ENCODE results near the gene AIG1. TPM values are rescaled to one million over a fixed set of nuclear protein-coding genes. Genes with fewer than 3 reads are reported as not detected.

Gene AIG1
- total and polyA plus RNA-seq, 2 of the 13 experiments (the other 11 are each of a cell fraction or from before 2014, with no cell fraction given): 115 to 197 TPM

- no peaks in the 10 kb centered on the region for H4K20me1 ChIP-seq (ENCODE audit: insufficient read depth, low read length)
- TF ChIP-seq ETV6 (CRISPR knock-in tag; conservative IDR thresholded peaks at IDR 0.05): no peak
- TF ChIP-seq CHD2 (IDR thresholded peaks at IDR 0.05; ENCODE audit: low read depth, low read length): no peak
- no peak for TF ChIP-seq ZNF574 (CRISPR knock-in tag; IDR thresholded peaks at IDR 0.05)
- no peak for TF ChIP-seq HHEX (CRISPR knock-in tag; IDR thresholded peaks at IDR 0.05)
- TF ChIP-seq ZNF570 (CRISPR knock-in tag; IDR thresholded peaks at IDR 0.05; ENCODE audit: borderline replicate concordance): no peak
- no peak for TF ChIP-seq ZFYVE20 (CRISPR knock-in tag; IDR thresholded peaks at IDR 0.05; ENCODE audit: borderline replicate concordance, low read depth)
- TF ChIP-seq MZF1 (CRISPR knock-in tag; IDR thresholded peaks at IDR 0.05; ENCODE audit: borderline replicate concordance): no peak
- TF ChIP-seq, protein P1, sequence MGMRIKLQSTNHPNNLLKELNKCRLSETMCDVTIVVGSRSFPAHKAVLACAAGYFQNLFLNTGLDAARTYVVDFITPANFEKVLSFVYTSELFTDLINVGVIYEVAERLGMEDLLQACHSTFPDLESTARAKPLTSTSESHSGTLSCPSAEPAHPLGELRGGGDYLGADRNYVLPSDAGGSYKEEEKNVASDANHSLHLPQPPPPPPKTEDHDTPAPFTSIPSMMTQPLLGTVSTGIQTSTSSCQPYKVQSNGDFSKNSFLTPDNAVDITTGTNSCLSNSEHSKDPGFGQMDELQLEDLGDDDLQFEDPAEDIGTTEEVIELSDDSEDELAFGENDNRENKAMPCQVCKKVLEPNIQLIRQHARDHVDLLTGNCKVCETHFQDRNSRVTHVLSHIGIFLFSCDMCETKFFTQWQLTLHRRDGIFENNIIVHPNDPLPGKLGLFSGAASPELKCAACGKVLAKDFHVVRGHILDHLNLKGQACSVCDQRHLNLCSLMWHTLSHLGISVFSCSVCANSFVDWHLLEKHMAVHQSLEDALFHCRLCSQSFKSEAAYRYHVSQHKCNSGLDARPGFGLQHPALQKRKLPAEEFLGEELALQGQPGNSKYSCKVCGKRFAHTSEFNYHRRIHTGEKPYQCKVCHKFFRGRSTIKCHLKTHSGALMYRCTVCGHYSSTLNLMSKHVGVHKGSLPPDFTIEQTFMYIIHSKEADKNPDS (CRISPR knock-in tag; IDR thresholded peaks at IDR 0.05): no peak
- no peak for TF ChIP-seq ZNF652 (CRISPR knock-in tag; IDR thresholded peaks at IDR 0.05; ENCODE audit: borderline replicate concordance, low read depth)
- no peak for TF ChIP-seq ZNF879 (CRISPR knock-in tag; IDR thresholded peaks at IDR 0.05)
- no peak for TF ChIP-seq SMARCC2 (IDR thresholded peaks at IDR 0.05)
- no peak for TF ChIP-seq ZC3H13 (CRISPR knock-in tag; IDR thresholded peaks at IDR 0.05)
- TF ChIP-seq ZNF276 (CRISPR knock-in tag; IDR thresholded peaks at IDR 0.05; ENCODE audit: low read depth): no peak
- no peak for TF ChIP-seq ZNF589 (CRISPR knock-in tag; conservative IDR thresholded peaks at IDR 0.05)
- no peak overlapping the region for H2AFZ ChIP-seq (ENCODE audit: low read length)
- POLR2A ChIA-PET: interaction anchor here (1.6 to 2.2 kb wide), 2 partner anchors 163 to 164 kb away, joined by 3 to 6 read pairs; no protein-coding TSS in a partner anchor
- no peak overlapping the region for H3K27ac ChIP-seq (ENCODE audit: extremely low read length, insufficient read depth, low read length)
- TSS peak; percentile 68 for BruUV-seq (replicated peaks)
- ATAC-seq: no peak
- intact Hi-C loops (cut with micrococcal nuclease; ENCODE audit: unreplicated experiment): loop anchor here (5.0 kb wide), 2 partner anchors 162 to 188 kb away; partner anchors contain the start of gene AIG1
- H3K4me1 ChIP-seq (ENCODE audit: insufficient read depth, low read length): peaks cover 17% of the 10 kb centered on the region
- no peaks in the 10 kb centered on the region for H3K79me2 ChIP-seq (ENCODE audit: insufficient read depth, low read length)
- CTCF ChIA-PET (ENCODE audit: low intra/inter-chr PET ratio, low total read pairs): no interaction called here
- in situ Hi-C loops (cut with HindIII; ENCODE audit: extremely low pct_ligation_motif_present, low pct_unique_long_range_greater_than_20kb): no loop called here
- no peaks in the 10 kb centered on the region for H3K9me3 ChIP-seq (ENCODE audit: low read length)
- H3K9ac ChIP-seq (ENCODE audit: insufficient read depth, low read depth, low read length): no peak overlapping the region
- H3K4me2 ChIP-seq (ENCODE audit: low read depth, low read length): no peak overlapping the region
- DNase-seq (ENCODE audit: low spot score): no peak
- H3K27me3 ChIP-seq (ENCODE audit: control insufficient read depth in 1 of 2, insufficient read depth in 2 of 2, low read length in 2 of 2): no peaks in the 10 kb centered on the region
- FAIRE-seq: no peak
- H3K4me3 ChIP-seq (replicated peaks in 1 of 3; ENCODE audit: insufficient read depth in 1 of 3, low read depth in 2 of 3, low read length in 3 of 3): no peak overlapping the region
- 97% methylated on average over 3 of the region's 3 CpGs for WGBS (ENCODE audit: low lambda C conversion rate)
- peaks cover 0 to 8% of the 10 kb centered on the region in 2 experiments; a peak in 1 of 5 replicates for H3K36me3 ChIP-seq (replicated peaks in 1 of 2; ENCODE audit: control insufficient read depth in 1 of 2, insufficient read depth in 2 of 2, low read length in 2 of 2)
These were observed 163.8 kb downstream of the AIG1 start for GRCh38 chr6:143224516-143224915.

Measured in HepG2 (cell line).